RWPE2 (cell line): ENCODE data around the gene FASTKD1.
"Not testable (repeated sequence)": the region's sequence is repeated elsewhere in the genome, so short reads cannot be mapped to it uniquely, and the experiment has no call there.

Experiments used
- ATAC-seq: fragments of 200-7000 bp; cut with Tn5 transposase; 3 replicates; pipeline ENCODE4 v1.9.1; 2021; ENCODE audit warnings: low read depth
- DNase-seq: peaks from one replicate; pipeline ENCODE4 v3.0.0-alpha.2; 2020; ENCODE audit warnings: low spot score
- H3K27ac ChIP-seq: fragments of 450-650 bp; 2 replicates; pipeline ENCODE4 v1.5.1; 2017; ENCODE audit warnings: mild to moderate bottlenecking; ENCODE audit not compliant: poor library complexity, severe bottlenecking
- H3K27me3 ChIP-seq: fragments of 250-450 bp; sonication (Bioruptor Pico); 2 replicates; pipeline ENCODE4 v1.5.1; 2021; ENCODE audit warnings: mild to moderate bottlenecking, moderate library complexity; ENCODE audit not compliant: insufficient read depth, poor library complexity, severe bottlenecking
- H3K36me3 ChIP-seq: fragments of 250-450 bp; sonication (Bioruptor Pico); 2 replicates; pipeline ENCODE4 v1.5.1; 2020; ENCODE audit warnings: low read depth, mild to moderate bottlenecking, moderate library complexity
- H3K4me1 ChIP-seq: fragments of 250-450 bp; sonication (Bioruptor Pico); 2 replicates; pipeline ENCODE4 v1.5.1; 2021; ENCODE audit warnings: mild to moderate bottlenecking, moderate library complexity; ENCODE audit not compliant: insufficient read depth, poor library complexity, severe bottlenecking
- H3K4me3 ChIP-seq: fragments of 250-450 bp; sonication (Bioruptor Pico); 2 replicates; pipeline ENCODE4 v1.5.1; 2021; ENCODE audit warnings: mild to moderate bottlenecking, moderate library complexity; ENCODE audit not compliant: severe bottlenecking
- H3K9me3 ChIP-seq: fragments of 250-450 bp; sonication (Bioruptor Pico); 2 replicates; pipeline ENCODE4 v1.5.1; 2021; ENCODE audit warnings: mild to moderate bottlenecking, moderate library complexity; ENCODE audit not compliant: severe bottlenecking
- TF ChIP-seq, protein P1 (sequence below): fragments of 450-650 bp; IDR thresholded peaks from one replicate; pipeline ENCODE4 v1.5.1; 2017; ENCODE audit warnings: mild to moderate bottlenecking, moderate library complexity; ENCODE audit not compliant: poor library complexity, severe bottlenecking

FASTKD1 gene

DNA sequence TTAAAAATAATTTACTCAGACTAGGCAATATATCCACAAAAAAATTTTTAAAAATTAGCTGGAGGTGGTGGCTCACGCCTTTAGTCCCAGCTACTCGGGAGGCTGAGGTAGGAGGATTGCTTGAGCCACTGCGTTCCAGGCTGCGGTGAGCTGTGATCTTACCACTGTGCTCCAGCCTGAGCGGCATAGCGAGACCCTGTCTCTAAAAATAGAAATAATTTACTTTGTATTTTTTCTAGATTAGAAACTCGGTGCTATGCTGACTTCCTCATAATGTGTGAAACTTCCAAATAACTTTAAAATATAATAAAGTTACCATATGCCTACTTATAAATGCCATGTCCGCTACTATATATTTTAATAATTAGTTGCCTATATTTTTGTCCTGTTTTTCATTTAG, 17.1 kb upstream of the FASTKD1 start:
- peaks cover 11% of the 10 kb centered on the region for H3K36me3 ChIP-seq
- no peak overlapping the region for H3K4me3 ChIP-seq
- no peak for ATAC-seq
- H3K27me3 ChIP-seq, result no peaks in the 10 kb centered on the region
- TF ChIP-seq, protein P1, sequence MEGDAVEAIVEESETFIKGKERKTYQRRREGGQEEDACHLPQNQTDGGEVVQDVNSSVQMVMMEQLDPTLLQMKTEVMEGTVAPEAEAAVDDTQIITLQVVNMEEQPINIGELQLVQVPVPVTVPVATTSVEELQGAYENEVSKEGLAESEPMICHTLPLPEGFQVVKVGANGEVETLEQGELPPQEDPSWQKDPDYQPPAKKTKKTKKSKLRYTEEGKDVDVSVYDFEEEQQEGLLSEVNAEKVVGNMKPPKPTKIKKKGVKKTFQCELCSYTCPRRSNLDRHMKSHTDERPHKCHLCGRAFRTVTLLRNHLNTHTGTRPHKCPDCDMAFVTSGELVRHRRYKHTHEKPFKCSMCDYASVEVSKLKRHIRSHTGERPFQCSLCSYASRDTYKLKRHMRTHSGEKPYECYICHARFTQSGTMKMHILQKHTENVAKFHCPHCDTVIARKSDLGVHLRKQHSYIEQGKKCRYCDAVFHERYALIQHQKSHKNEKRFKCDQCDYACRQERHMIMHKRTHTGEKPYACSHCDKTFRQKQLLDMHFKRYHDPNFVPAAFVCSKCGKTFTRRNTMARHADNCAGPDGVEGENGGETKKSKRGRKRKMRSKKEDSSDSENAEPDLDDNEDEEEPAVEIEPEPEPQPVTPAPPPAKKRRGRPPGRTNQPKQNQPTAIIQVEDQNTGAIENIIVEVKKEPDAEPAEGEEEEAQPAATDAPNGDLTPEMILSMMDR, result no peak
- no peak for DNase-seq
- peaks cover 7% of the 10 kb centered on the region for H3K4me1 ChIP-seq
- H3K9me3 ChIP-seq, result no peaks in the 10 kb centered on the region
- H3K27ac ChIP-seq, result no peak overlapping the region

DNA sequence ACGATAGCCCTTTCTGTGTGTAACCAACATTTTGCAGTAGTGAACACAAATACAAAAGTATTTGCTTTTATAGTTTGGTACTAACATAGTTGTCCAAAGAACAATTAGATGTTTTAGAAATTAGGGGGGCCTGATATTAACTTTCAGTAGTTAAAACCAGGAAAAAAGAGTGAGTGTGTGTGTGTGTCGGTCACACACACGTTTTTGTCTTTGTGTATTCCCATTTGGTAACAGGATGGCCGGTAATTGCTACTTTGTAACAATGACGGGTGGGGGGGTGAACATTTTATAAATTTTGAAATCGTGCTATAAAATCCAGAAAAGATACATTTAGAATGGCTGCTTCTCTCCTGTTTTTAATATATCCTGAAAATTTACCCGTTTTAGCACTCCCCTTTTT, 12.0 kb upstream of the FASTKD1 start:
- Histone ChIP-seq H3K36me3 (peaks cover 5% of the 10 kb centered on the region; the same call in 1 of the 2 replicates), H3K4me1 (peaks cover 7% of the 10 kb centered on the region), H3K9me3 (no peaks in the 10 kb centered on the region), H3K4me3 (peak overlapping the region; percentile 78), H3K27me3 (no peaks in the 10 kb centered on the region), H3K27ac (peak overlapping the region; percentile 83)
- TF ChIP-seq, protein P1, result no peak
- ATAC-seq, result no peak
- no peak for DNase-seq

DNA sequence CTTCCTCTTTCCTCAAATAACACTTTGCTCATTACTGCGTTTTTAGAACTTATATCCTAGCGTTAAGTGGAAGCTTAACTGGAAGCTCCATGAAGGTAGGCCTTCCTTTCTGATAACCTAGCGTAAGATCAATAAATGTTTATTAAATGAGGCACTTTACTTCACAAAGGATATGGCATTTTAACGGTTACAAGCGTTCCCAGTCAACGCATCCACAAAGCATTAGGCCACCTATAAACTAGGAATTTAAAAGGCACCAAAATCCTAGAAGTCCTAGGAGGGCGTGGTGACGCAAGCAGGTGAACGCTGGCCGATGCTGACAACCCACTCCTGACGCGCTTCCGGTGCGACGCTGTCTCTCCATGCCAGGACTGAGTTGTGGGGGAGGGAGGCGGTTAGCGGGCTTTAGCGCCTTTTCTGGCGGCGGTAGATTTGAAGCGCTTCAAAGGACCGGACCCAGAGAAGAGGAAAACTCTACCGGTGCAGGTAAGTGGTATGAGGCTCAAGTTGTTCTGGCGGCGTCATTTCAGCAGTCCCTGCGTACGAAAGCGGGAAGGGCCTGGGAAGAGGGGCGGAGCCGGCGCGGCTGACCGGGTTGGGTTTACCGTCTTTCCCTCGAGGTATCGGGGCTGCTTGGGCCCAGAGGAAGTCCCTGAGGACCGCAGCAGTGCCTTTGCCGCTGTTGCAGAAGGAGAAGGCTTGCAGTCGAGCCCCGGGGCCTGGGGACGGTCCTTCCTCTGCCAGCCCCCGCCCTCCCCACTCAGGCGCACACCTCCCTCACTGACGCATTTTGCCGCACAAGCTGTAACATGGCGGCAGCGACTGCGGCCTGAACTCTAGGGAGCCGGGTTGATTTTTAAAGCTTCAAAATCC, 10.6 kb upstream of the FASTKD1 start, which contains the start of gene PPIG:
TSS of gene PPIG (plus strand) at position 347 of the 873 bp plus-strand sequence. CDS start 19,691 bp downstream, outside the sequence.
- Histone ChIP-seq H3K9me3 (no peaks in the 10 kb centered on the region), H3K27ac (peak within 1 kb of the TSS; percentile 83), H3K27me3 (no peaks in the 10 kb centered on the region), H3K36me3 (peaks cover 5% of the 10 kb centered on the region; the same call in 1 of the 2 replicates), H3K4me3 (peak within 1 kb of the TSS; percentile 78), H3K4me1 (peaks cover 7% of the 10 kb centered on the region)
- DNase-seq, result peak; percentile 78
- TF ChIP-seq, protein P1, result no peak
- peak; percentile 93 for ATAC-seq

DNA sequence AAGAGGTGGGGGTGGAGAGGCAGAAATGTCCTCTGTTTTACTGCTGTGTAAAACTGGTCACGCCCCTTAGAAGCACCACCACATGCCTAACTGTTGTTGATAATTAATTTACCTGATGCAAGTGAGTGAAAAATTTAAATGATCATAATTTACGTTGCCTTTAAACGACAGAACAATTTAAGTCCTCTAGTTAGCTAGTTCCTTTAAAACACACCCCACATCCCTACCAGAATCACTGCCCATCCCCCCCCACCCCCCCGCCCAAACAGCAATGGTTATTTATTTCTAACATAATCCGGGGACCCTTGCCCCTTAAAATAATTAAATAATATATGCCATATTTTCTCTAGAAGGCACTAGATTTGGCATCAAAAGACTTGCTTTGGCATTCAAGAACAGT, 9.9 kb upstream of the FASTKD1 start:
- no peak for ATAC-seq
- no peaks in the 10 kb centered on the region for H3K9me3 ChIP-seq

DNA sequence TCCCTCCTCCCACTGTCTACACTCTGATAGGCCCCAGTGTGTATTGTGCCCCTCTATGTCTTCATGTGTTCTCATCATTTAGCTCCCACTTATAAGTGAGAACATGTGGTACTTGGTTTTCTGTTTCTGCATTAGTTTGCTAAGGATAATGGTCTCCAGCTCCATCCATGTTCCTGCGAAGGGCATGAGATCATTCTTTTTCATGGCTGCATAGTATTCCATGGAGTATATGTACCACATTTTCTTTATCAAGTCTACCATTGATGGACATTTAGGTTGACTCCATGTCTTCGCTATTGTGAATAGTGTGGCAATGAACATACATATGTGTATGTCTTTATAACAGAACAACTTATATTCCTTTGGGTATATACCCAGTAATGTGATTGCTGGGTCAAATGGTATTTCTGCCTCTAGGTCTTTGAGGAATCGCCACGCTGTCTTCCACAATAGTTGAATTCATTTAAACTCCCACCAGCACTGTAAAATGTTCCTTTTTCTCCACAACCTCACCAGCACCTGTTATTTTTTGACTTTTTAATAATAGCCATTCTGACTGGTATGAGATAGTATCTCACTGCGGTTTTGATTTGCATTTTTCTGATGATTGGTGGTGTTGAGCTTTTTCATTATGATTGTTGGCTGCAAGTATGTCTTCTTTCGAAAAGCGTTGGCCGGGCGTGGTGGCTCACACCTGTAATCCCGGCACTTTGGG, 9.0 kb upstream of the FASTKD1 start:
- H3K9me3 ChIP-seq, H3K4me1 ChIP-seq, H3K27me3 ChIP-seq, H3K4me3 ChIP-seq, ATAC-seq, DNase-seq, H3K27ac ChIP-seq, H3K36me3 ChIP-seq: not testable (repeated sequence)

More for the DNA sequence above, 9.9 kb upstream of the FASTKD1 start:
- H3K27me3 ChIP-seq, result no peaks in the 10 kb centered on the region
- no peak for DNase-seq
- H3K4me1 ChIP-seq, result peaks cover 7% of the 10 kb centered on the region
- TF ChIP-seq, protein P1, result no peak
- H3K36me3 ChIP-seq, result peaks cover 5% of the 10 kb centered on the region; the same call in 1 of the 2 replicates
- H3K4me3 ChIP-seq, result no peak overlapping the region
- H3K27ac ChIP-seq, result peak overlapping the region; percentile 83
